ENCODE measurements around the gene C1orf21.

Gene C1orf21

GRCh38 chr1:184395370-184395769 is 8.5 kb downstream of the C1orf21 start:
- Histone ChIP-seq H3K4me2 (ENCODE audit: low read length) (no peak overlapping the region), H3K27ac (ENCODE audit: low read depth, low read length) (no peak overlapping the region), H3K9me2 (replicated peaks; ENCODE audit: control insufficient read depth, low read length) (no peaks in the 10 kb centered on the region), H3K79me2 (ENCODE audit: control insufficient read depth, low read length) (no peaks in the 10 kb centered on the region), H3K4me3 (ENCODE audit: low read length) (no peak overlapping the region), H3K27me3 (ENCODE audit: control insufficient read depth, low read length) (peaks cover 19% of the 10 kb centered on the region), H4K20me1 (ENCODE audit: control insufficient read depth, insufficient read depth, low read depth, low read length) (no peaks in the 10 kb centered on the region), H3K4me1 (ENCODE audit: control insufficient read depth, low read length) (no peaks in the 10 kb centered on the region), H3K36me3 (ENCODE audit: control insufficient read depth, low read length) (no peaks in the 10 kb centered on the region), H3K9me3 (ENCODE audit: control insufficient read depth, insufficient read depth, low read length) (no peaks in the 10 kb centered on the region), H3F3A (ENCODE audit: control insufficient read depth, insufficient read depth) (no peaks in the 10 kb centered on the region)
- TF ChIP-seq EZH2phosphoT487 (IDR thresholded peaks at IDR 0.05; ENCODE audit: borderline replicate concordance, low read length) (no peak), CTCF (IDR thresholded peaks at IDR 0.05; ENCODE audit: low read depth, low read length, poor library complexity, severe bottlenecking) (no peak)

GRCh38 chr1:184395937-184396480 is 9.2 kb downstream of the C1orf21 start:
- no peaks in the 10 kb centered on the region for H4K20me1 ChIP-seq (ENCODE audit: control insufficient read depth, insufficient read depth, low read depth, low read length)
- H3K4me2 ChIP-seq (ENCODE audit: low read length): no peak overlapping the region
- H3K79me2 ChIP-seq (ENCODE audit: control insufficient read depth, low read length): no peaks in the 10 kb centered on the region

GRCh38 chr1:184399192-184399847 is 12.5 kb downstream of the C1orf21 start:
- no peaks in the 10 kb centered on the region for H4K20me1 ChIP-seq (ENCODE audit: control insufficient read depth, insufficient read depth, low read depth, low read length)
- H3K27ac ChIP-seq (ENCODE audit: low read depth, low read length): no peak overlapping the region
- H3K9me3 ChIP-seq (ENCODE audit: control insufficient read depth, insufficient read depth, low read length): no peaks in the 10 kb centered on the region
- no peaks in the 10 kb centered on the region for H3F3A ChIP-seq (ENCODE audit: control insufficient read depth, insufficient read depth)
- H3K36me3 ChIP-seq (ENCODE audit: control insufficient read depth, low read length): no peaks in the 10 kb centered on the region
- TF ChIP-seq EZH2phosphoT487 (IDR thresholded peaks at IDR 0.05; ENCODE audit: borderline replicate concordance, low read length) (no peak), CTCF (IDR thresholded peaks at IDR 0.05; ENCODE audit: low read depth, low read length, poor library complexity, severe bottlenecking) (no peak)
- H3K4me1 ChIP-seq (ENCODE audit: control insufficient read depth, low read length): no peaks in the 10 kb centered on the region
- peaks cover 5% of the 10 kb centered on the region for H3K27me3 ChIP-seq (ENCODE audit: control insufficient read depth, low read length)
- H3K79me2 ChIP-seq (ENCODE audit: control insufficient read depth, low read length): no peaks in the 10 kb centered on the region
- no peak overlapping the region for H3K4me2 ChIP-seq (ENCODE audit: low read length)
- no peaks in the 10 kb centered on the region for H3K9me2 ChIP-seq (replicated peaks; ENCODE audit: control insufficient read depth, low read length)
- no peak overlapping the region for H3K4me3 ChIP-seq (ENCODE audit: low read length)

More at GRCh38 chr1:184395937-184396480, 9.2 kb downstream of the C1orf21 start:
- no peaks in the 10 kb centered on the region for H3K36me3 ChIP-seq (ENCODE audit: control insufficient read depth, low read length)
- no peaks in the 10 kb centered on the region for H3K9me3 ChIP-seq (ENCODE audit: control insufficient read depth, insufficient read depth, low read length)
- no peaks in the 10 kb centered on the region for H3F3A ChIP-seq (ENCODE audit: control insufficient read depth, insufficient read depth)
- no peaks in the 10 kb centered on the region for H3K9me2 ChIP-seq (replicated peaks; ENCODE audit: control insufficient read depth, low read length)
- H3K4me3 ChIP-seq (ENCODE audit: low read length): no peak overlapping the region
- H3K27me3 ChIP-seq (ENCODE audit: control insufficient read depth, low read length): peaks cover 14% of the 10 kb centered on the region
- TF ChIP-seq CTCF (IDR thresholded peaks at IDR 0.05; ENCODE audit: low read depth, low read length, poor library complexity, severe bottlenecking) (no peak), EZH2phosphoT487 (IDR thresholded peaks at IDR 0.05; ENCODE audit: borderline replicate concordance, low read length) (no peak)
- H3K27ac ChIP-seq (ENCODE audit: low read depth, low read length): no peak overlapping the region
- H3K4me1 ChIP-seq (ENCODE audit: control insufficient read depth, low read length): no peaks in the 10 kb centered on the region

All from DOHH2 (cell line).